ENCODE measurements around the gene NFATC2. TPM values are rescaled to one million over a fixed set of nuclear protein-coding genes. Genes with fewer than 3 reads are reported as not detected.

Gene NFATC2
- total and polyA plus RNA-seq, 2 of the 4 experiments (the other 2 are of a cell fraction) = 0.18 to 0.38 TPM

- Histone ChIP-seq H2AK9ac (replicated peaks; ENCODE audit: low read depth, low read length, poor library complexity) (no peak overlapping the region), H2BK5ac (ENCODE audit: low read depth, low read length, poor library complexity, severe bottlenecking) (no peak overlapping the region), H3K18ac (ENCODE audit: low read depth, low read length) (no peak overlapping the region), H3K4me3 (ENCODE audit: insufficient read depth, low read depth, low read length) (no peak overlapping the region), H3K4ac (ENCODE audit: low read depth, low read length) (no peak overlapping the region), H3K36me3 (ENCODE audit: control insufficient read depth, insufficient read depth, low read length) (no peaks in the 10 kb centered on the region), H3K9me1 (ENCODE audit: insufficient read depth, low read length) (peaks cover 17% of the 10 kb centered on the region; the same call in 1 of the 2 replicates), H3K56ac (ENCODE audit: extremely low read depth, insufficient read depth, low read length) (no peak overlapping the region), H4K8ac (ENCODE audit: low read depth in 2 of 2, low read length in 2 of 2) (no peak overlapping the region), H3K23ac (ENCODE audit: low read depth, low read length) (no peak overlapping the region), H3K9me3 (ENCODE audit: control insufficient read depth, insufficient read depth, low read length) (no peaks in the 10 kb centered on the region), H2BK120ac (ENCODE audit: low read depth, low read length) (no peak overlapping the region), H2AFZ (replicated peaks; ENCODE audit: low read length, poor library complexity) (no peak overlapping the region), H4K91ac (ENCODE audit: insufficient read depth, low read depth, low read length) (no peak overlapping the region), H3K27ac (ENCODE audit: insufficient read depth, low read length) (no peak overlapping the region), H3K4me1 (ENCODE audit: control insufficient read depth, insufficient read depth, low read length) (peaks cover 3% of the 10 kb centered on the region), H4K5ac (ENCODE audit: low read depth, low read length) (no peak overlapping the region), H2AK5ac (ENCODE audit: low read depth, low read length) (no peak overlapping the region), H3K9ac (ENCODE audit: low read depth, low read length) (no peak overlapping the region), H3K79me1 (ENCODE audit: low read depth in 1 of 2, low read length in 2 of 2) (no peaks in the 10 kb centered on the region), H3K4me2 (ENCODE audit: low read depth, low read length) (no peak overlapping the region), H4K20me1 (ENCODE audit: insufficient read depth, low read length) (no peaks in the 10 kb centered on the region), H3K27me3 (ENCODE audit: control insufficient read depth, insufficient read depth, low read length) (no peaks in the 10 kb centered on the region), H2BK20ac (ENCODE audit: low read depth, low read length) (no peak overlapping the region), H2BK15ac (ENCODE audit: low read depth, low read length) (no peak overlapping the region), H3K14ac (replicated peaks; ENCODE audit: low read depth, low read length) (no peak overlapping the region)
- no TSS peak for BruUV-seq (replicated peaks)
- intact Hi-C loops (cut with micrococcal nuclease) (loop anchor here (5.0 kb wide), 1 partner anchor 478 kb away; no protein-coding TSS in a partner anchor), in situ Hi-C loops (cut with MboI; ENCODE audit: low sequenced_read_pairs) (no loop called here), dilution Hi-C loops (cut with HindIII; ENCODE audit: low sequenced_read_pairs, unreplicated experiment) (loop anchor here (25.0 kb wide), 1 partner anchor 183 kb away; no protein-coding TSS in a partner anchor)
- no CpG with 5 or more reads among the region's 10 CpGs for WGBS, 2 experiments (ENCODE audit: extremely low coverage in 2 of 2, insufficient read length in 1 of 2)
- TF ChIP-seq NFE2L2 (IDR thresholded peaks at IDR 0.05; ENCODE audit: low read depth, low read length) (no peak), MAZ (IDR thresholded peaks at IDR 0.05; ENCODE audit: borderline replicate concordance, low read depth, low read length) (no peak), BHLHE40 (IDR thresholded peaks at IDR 0.05; ENCODE audit: low read depth, low read length) (no peak), RCOR1 (IDR thresholded peaks at IDR 0.05; ENCODE audit: insufficient replicate concordance, low read length) (no peak), FOS (IDR thresholded peaks at IDR 0.05; ENCODE audit: low read depth, low read length) (no peak), MXI1 (IDR thresholded peaks at IDR 0.05; ENCODE audit: borderline replicate concordance, low read depth, low read length) (no peak), CTCF (conservative IDR thresholded peaks at IDR 0.05; ENCODE audit: low read depth, low read length) (no peak), MAFK (IDR thresholded peaks at IDR 0.05; ENCODE audit: low read depth, low read length) (no peak), CHD1 (IDR thresholded peaks at IDR 0.05; ENCODE audit: low read depth, low read length) (no peak), RFX5 (IDR thresholded peaks at IDR 0.05; ENCODE audit: low read depth, low read length) (no peak), RAD21 (IDR thresholded peaks at IDR 0.05; ENCODE audit: low read length) (no peak), SMC3 (IDR thresholded peaks at IDR 0.05; ENCODE audit: low read depth, low read length) (no peak), CEBPB (IDR thresholded peaks at IDR 0.05; ENCODE audit: low read depth, low read length) (no peak)
- TF ChIP-seq, protein P1, sequence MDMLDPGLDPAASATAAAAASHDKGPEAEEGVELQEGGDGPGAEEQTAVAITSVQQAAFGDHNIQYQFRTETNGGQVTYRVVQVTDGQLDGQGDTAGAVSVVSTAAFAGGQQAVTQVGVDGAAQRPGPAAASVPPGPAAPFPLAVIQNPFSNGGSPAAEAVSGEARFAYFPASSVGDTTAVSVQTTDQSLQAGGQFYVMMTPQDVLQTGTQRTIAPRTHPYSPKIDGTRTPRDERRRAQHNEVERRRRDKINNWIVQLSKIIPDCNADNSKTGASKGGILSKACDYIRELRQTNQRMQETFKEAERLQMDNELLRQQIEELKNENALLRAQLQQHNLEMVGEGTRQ (IDR thresholded peaks at IDR 0.05; ENCODE audit: low read depth, low read length) = no peak
- no peak for DNase-seq
- ATAC-seq (ENCODE audit: low read depth) = no peak
- CTCF ChIA-PET = interaction anchor here (0.9 kb wide), 1 partner anchor 19 kb away, joined by 3 read pairs; no protein-coding TSS in a partner anchor
- POLR2A ChIA-PET (ENCODE audit: unreplicated experiment) = no interaction called here
Observed at GRCh38 chr20:51404297-51405060, 138.0 kb downstream of the NFATC2 start.

All from IMR-90 (cell line).